ENCODE measurements around the gene RPS2.
A peak's percentile ranks its signal among the peaks of the same experiment; 100 is the strongest.
"Not testable (repeated sequence)": the region's sequence is repeated elsewhere in the genome, so short reads cannot be mapped to it uniquely, and the experiment has no call there.

RPS2 gene

GRCh38 chr16:1941162-1942046, 23.2 kb downstream of the RPS2 start:
- no peak for DNase-seq (ENCODE audit: low spot score)

GRCh38 chr16:1940273-1941161, 24.1 kb downstream of the RPS2 start:
- DNase-seq (ENCODE audit: low spot score), result no peak

DNA sequence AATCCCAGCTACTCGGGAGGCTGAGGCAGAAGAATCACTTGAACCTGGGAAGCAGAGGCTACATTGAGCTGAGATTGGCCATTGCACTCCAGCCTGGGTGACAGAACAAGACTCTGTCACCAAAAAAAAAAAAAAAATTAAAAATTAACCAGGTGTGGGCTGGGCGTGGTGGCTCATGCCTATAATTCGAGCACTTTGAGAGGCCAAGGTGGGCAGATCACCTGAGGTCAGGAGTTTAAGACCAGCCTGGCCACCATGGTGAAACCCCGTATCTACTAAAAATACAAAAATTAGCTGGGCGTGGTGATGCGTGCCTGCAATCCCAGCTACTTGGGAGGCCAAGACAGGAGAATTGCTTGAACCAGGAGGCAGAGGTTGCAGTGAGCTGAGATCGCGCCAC, 24.8 kb downstream of the RPS2 start:
- DNase-seq (ENCODE audit: low spot score), result not testable (repeated sequence)

- DNase-seq (ENCODE audit: low spot score), result no peak
Measured at GRCh38 chr16:1938910-1939309, 25.7 kb downstream of the RPS2 start.

GRCh38 chr16:1938316-1938715, 26.3 kb downstream of the RPS2 start:
- no peak for DNase-seq (ENCODE audit: low spot score)

GRCh38 chr16:1936945-1937479, 27.6 kb downstream of the RPS2 start:
- DNase-seq (ENCODE audit: low spot score), result no peak

- no peak for DNase-seq (ENCODE audit: low spot score)
Measured at GRCh38 chr16:1933097-1933661, 31.4 kb downstream of the RPS2 start.

- no peak for DNase-seq (ENCODE audit: low spot score)
Measured at GRCh38 chr16:1932050-1933028, 32.3 kb downstream of the RPS2 start.

- no peak for DNase-seq (ENCODE audit: low spot score)
Measured at GRCh38 chr16:1930338-1930720, 34.3 kb downstream of the RPS2 start.

DNA sequence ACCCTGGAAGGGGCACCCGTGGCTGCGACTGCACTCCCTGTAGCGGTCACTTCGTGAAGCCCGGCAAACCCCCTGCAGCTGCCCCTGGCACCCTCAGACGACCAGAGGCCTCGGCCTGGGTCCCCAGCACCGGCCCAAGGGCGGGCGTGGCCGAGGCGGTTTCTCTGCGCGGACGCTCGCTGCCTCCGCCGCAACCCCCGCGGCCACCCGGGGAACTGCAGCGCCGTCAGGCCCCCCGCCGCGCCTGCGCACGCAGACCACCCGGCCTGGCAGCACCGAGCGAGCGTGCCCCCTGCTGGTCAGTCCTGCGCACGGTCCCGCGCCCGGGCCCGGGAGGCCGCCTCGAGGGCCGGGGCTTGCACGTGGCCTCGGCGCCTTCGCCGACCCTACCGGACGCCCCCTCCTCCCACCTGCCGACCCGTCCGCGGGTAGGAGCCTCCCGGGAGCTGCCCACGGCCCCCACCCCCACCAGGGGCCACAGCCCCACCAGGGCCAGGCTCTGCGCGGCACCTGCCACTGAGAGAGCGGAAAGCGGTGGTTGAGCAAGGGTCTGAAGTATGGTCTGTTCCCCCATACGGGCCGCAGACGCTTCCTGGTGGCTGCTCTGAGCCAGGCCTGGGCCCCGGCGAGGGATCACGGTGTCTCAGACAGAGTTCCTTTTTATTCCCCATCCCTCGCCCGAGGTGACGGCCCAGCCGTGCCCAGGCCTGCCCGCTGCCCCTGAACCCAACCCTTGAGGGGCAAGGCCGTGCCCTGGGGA, 34.9 kb downstream of the RPS2 start:
- peak; percentile 100 for DNase-seq (ENCODE audit: low spot score)

DNA sequence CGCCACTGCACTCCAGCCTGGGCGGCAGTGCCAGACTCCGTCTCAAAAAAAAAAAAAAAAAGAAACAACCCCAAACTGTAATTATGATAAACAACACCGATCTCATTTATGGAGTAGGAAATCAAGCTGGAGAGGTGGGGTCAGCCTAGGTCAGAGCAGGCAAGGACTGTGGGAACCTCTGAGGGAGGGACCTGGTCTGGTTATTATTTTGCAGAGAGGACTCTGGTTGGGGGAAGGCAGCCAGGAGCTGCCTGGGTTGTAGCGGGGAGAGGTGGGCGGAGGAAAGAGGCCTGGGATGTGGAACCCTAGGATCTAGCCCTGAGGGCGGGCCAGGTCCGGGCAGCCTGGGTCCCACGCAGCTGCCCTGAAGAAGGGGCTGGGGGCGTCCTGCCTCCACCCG, 35.5 kb downstream of the RPS2 start:
- DNase-seq (ENCODE audit: low spot score), result peak; percentile 68

GRCh38 chr16:1926271-1926670, 38.4 kb downstream of the RPS2 start:
- DNase-seq (ENCODE audit: low spot score), result no peak

DNA sequence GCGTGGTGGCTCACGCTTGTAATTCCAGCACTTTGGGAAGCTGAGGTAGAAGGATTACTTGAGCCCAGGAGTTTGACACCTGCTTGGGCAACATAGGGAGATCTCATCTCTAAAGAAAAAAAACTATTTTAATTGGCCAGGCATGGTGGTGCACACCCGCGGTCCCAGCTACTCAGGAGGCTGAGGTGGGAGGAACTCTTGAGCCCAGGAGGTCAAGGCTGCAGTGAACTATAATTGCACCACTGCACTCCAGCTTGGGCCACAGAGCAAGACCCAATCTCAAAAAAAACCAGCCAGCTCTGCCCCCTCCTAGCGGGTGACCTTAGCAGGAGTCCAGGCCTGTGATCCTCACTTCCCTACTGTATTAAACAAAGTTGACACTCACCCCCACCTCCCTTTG, 40.5 kb downstream of the RPS2 start:
- no peak for DNase-seq (ENCODE audit: low spot score)

DNA sequence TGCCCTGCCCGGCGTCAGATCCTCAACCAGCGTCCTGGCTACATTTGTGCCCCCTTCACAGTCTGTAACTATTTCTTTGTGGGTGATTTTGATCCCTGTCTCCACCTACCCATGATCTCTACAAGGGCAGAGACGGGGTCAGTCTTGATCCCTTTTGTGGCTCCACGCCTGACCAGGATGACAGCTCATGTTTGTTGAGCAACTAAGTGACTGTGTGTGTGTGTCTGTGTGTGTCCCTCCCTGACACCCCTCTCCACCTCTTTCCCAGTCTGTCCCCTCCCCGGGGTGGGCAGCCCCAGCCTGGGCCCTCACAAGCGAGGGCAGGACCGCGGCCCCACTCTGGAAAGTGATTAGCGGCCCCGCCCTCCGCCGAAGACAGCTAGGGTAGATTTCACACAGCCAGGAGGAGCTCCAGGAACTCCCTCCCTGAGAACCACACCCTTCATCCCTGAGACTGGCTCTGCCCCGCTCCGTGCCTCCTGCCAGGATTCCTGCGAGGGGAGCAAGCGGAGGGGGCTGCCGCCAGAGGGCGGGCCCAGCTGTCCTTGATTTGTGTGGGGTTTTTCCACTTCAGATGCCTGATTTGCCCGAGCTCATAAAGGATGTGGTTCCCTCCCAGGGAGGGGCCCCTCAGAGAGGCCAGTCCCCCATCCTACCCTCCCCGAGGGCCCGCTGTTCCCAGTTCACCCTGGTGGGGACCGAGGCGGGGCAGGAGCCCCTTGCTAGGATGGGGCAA, 41.2 kb downstream of the RPS2 start:
- peak; percentile 66 for DNase-seq (ENCODE audit: low spot score)

GRCh38 chr16:1922357-1922756, 42.3 kb downstream of the RPS2 start:
- no peak for DNase-seq (ENCODE audit: low spot score)

- DNase-seq (ENCODE audit: low spot score), result peak; percentile 56
Measured at GRCh38 chr16:1920727-1921171, 43.9 kb downstream of the RPS2 start.

DNA sequence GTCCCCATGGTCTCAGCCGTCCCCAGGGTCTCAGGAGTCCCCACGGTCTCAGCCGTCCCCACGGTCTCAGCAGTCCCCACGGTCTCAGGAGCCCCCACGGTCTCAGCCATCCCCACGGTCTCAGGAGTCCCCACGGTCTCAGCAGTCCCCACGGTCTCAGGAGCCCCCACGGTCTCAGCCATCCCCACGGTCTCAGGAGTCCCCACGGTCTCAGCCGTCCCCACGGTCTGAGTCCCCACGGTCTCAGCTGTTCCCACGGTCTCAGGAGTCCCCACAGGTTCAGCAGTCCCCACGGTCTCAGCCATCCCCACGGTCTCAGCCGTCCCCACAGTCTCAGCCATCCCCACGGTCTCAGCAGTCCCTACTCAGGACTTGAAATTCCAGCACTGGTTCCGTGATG, 44.5 kb downstream of the RPS2 start:
- DNase-seq (ENCODE audit: low spot score), result not testable (repeated sequence)

- DNase-seq (ENCODE audit: low spot score), result no peak
Measured at GRCh38 chr16:1919327-1919998, 45.2 kb downstream of the RPS2 start.
